Mucosa of stomach (tissue), 1 donor: Measurements from ENCODE around the gene PIK3IP1.

Experiments used
- H3K27me3 ChIP-seq: one replicate; pipeline ENCODE4 v1.7.0; 2013; ENCODE audit warnings: mild to moderate bottlenecking, low read length; ENCODE audit not compliant: control insufficient read depth, insufficient read depth
- H3K36me3 ChIP-seq: one replicate; pipeline ENCODE4 v1.7.0; 2013; ENCODE audit warnings: low read length; ENCODE audit not compliant: control insufficient read depth, insufficient read depth
- H3K4me1 ChIP-seq: one replicate; pipeline ENCODE4 v1.7.0; 2013; ENCODE audit warnings: mild to moderate bottlenecking, low read length; ENCODE audit not compliant: control insufficient read depth, insufficient read depth
- H3K4me3 ChIP-seq: one replicate; pipeline ENCODE4 v1.7.0; 2013; ENCODE audit warnings: low read length
- H3K9ac ChIP-seq: one replicate; pipeline ENCODE4 v1.7.0; 2013; ENCODE audit warnings: mild to moderate bottlenecking, low read length, moderate library complexity
- H3K9me3 ChIP-seq: one replicate; pipeline ENCODE4 v1.7.0; 2013; ENCODE audit warnings: mild to moderate bottlenecking, low read length, moderate library complexity; ENCODE audit not compliant: control insufficient read depth
- donor health status: Pancreatic carcinoma.

The PIK3IP1 gene

DNA sequence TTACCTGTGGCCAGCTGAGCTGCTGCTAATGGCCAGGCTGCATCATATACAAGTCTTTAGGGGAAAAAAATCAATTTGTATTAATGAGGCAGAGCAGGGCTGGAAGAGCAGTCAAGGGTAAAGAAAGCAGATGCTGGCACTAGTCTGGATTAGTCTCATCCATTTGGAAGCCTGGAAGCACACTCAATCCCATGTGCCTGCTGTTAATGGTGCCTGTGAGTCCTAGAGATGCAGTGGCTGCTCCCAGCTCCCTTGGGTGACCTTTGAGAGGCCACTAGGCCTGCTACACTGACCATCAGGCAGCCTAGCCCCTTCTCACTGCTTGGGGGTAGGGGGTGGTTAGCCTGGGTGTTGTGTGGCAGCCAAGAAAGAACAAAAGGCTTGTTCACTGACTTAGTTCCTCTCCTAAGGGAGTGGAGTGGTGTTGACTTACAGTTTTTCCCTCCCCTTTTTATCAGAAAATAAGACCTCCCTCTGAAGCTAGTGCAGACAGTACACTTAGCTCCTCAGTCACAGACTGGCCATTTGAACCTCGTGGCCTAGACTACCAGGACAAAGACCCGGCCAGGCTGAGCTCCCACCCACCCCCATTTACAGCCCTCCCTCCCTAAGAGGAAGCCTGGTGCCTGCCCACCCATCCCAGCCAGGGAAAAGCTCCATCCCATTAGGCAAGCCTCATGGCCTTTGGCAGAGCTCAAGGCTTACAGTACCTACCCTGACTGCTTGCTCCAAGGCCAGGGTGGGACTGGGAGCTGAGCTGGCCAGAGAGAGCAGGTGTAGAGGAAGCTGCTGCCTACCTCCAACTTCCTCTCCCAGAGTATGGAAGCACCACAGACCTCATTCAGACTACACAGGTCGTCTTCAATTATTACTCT lies 7.8 kb downstream of the PIK3IP1 start:
- H3K27me3 ChIP-seq, result no peaks in the 10 kb centered on the region
- no peak overlapping the region for H3K4me3 ChIP-seq
- peak overlapping the region; percentile 30 for H3K9ac ChIP-seq
- peaks cover 27% of the 10 kb centered on the region for H3K36me3 ChIP-seq
- H3K4me1 ChIP-seq, result peaks cover 33% of the 10 kb centered on the region
- H3K9me3 ChIP-seq, result no peaks in the 10 kb centered on the region

- H3K9me3 ChIP-seq, result no peaks in the 10 kb centered on the region
- H3K27me3 ChIP-seq, result no peaks in the 10 kb centered on the region
- no peak overlapping the region for H3K4me3 ChIP-seq
- H3K4me1 ChIP-seq, result peaks cover 33% of the 10 kb centered on the region
- peaks cover 27% of the 10 kb centered on the region for H3K36me3 ChIP-seq
- no peak overlapping the region for H3K9ac ChIP-seq
Measured at GRCh38 chr22:31282748-31283468, 9.4 kb downstream of the PIK3IP1 start.

DNA sequence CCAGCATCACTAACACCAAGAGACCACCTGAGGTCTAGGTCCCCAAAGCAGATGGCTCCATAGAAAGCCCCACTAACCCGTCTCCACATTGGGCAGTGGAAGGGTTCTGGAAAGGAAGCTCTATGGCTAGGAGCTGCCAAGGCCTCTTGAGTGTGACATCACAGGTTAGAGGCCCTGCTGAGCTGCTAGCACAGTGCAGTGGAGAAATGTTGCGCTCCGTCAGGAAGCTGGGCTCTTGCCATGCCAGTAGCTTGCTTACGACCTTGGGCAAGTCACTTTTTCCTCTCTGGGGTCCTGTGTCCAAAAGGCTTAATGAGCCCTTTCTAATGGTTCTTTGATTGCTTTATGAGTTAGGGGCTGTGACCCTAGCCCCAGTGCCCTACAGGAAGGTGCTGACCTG lies 10.6 kb downstream of the PIK3IP1 start:
- no peaks in the 10 kb centered on the region for H3K9me3 ChIP-seq
- H3K4me3 ChIP-seq, result no peak overlapping the region
- peaks cover 34% of the 10 kb centered on the region for H3K4me1 ChIP-seq
- H3K27me3 ChIP-seq, result no peaks in the 10 kb centered on the region
- no peak overlapping the region for H3K9ac ChIP-seq
- peaks cover 27% of the 10 kb centered on the region for H3K36me3 ChIP-seq

DNA sequence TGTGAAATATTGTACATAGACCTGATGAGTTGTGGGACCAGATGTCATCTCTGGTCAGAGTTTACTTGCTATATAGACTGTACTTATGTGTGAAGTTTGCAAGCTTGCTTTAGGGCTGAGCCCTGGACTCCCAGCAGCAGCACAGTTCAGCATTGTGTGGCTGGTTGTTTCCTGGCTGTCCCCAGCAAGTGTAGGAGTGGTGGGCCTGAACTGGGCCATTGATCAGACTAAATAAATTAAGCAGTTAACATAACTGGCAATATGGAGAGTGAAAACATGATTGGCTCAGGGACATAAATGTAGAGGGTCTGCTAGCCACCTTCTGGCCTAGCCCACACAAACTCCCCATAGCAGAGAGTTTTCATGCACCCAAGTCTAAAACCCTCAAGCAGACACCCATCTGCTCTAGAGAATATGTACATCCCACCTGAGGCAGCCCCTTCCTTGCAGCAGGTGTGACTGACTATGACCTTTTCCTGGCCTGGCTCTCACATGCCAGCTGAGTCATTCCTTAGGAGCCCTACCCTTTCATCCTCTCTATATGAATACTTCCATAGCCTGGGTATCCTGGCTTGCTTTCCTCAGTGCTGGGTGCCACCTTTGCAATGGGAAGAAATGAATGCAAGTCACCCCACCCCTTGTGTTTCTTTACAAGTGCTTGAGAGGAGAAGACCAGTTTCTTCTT lies 12.3 kb downstream of the PIK3IP1 start:
- Histone ChIP-seq H3K9ac (no peak overlapping the region), H3K27me3 (no peaks in the 10 kb centered on the region), H3K9me3 (no peaks in the 10 kb centered on the region), H3K36me3 (peaks cover 31% of the 10 kb centered on the region), H3K4me3 (no peak overlapping the region), H3K4me1 (peaks cover 30% of the 10 kb centered on the region)

GRCh38 chr22:31279327-31279669 lies 13.0 kb downstream of the PIK3IP1 start:
- peaks cover 32% of the 10 kb centered on the region for H3K36me3 ChIP-seq
- H3K4me1 ChIP-seq, result peaks cover 24% of the 10 kb centered on the region
- H3K4me3 ChIP-seq, result no peak overlapping the region
- H3K27me3 ChIP-seq, result no peaks in the 10 kb centered on the region
- no peak overlapping the region for H3K9ac ChIP-seq
- no peaks in the 10 kb centered on the region for H3K9me3 ChIP-seq

DNA sequence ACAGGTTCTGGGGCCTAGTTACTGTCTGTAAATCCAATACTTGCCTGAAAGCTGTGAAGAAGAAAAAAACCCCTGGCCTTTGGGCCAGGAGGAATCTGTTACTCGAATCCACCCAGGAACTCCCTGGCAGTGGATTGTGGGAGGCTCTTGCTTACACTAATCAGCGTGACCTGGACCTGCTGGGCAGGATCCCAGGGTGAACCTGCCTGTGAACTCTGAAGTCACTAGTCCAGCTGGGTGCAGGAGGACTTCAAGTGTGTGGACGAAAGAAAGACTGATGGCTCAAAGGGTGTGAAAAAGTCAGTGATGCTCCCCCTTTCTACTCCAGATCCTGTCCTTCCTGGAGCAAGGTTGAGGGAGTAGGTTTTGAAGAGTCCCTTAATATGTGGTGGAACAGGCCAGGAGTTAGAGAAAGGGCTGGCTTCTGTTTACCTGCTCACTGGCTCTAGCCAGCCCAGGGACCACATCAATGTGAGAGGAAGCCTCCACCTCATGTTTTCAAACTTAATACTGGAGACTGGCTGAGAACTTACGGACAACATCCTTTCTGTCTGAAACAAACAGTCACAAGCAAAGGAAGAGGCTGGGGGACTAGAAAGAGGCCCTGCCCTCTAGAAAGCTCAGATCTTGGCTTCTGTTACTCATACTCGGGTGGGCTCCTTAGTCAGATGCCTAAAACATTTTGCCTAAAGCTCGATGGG lies 13.5 kb downstream of the PIK3IP1 start:
- H3K36me3 ChIP-seq, result peaks cover 32% of the 10 kb centered on the region
- H3K4me1 ChIP-seq, result peaks cover 24% of the 10 kb centered on the region
- H3K9ac ChIP-seq, result no peak overlapping the region
- H3K27me3 ChIP-seq, result no peaks in the 10 kb centered on the region
- no peak overlapping the region for H3K4me3 ChIP-seq
- H3K9me3 ChIP-seq, result no peaks in the 10 kb centered on the region

DNA sequence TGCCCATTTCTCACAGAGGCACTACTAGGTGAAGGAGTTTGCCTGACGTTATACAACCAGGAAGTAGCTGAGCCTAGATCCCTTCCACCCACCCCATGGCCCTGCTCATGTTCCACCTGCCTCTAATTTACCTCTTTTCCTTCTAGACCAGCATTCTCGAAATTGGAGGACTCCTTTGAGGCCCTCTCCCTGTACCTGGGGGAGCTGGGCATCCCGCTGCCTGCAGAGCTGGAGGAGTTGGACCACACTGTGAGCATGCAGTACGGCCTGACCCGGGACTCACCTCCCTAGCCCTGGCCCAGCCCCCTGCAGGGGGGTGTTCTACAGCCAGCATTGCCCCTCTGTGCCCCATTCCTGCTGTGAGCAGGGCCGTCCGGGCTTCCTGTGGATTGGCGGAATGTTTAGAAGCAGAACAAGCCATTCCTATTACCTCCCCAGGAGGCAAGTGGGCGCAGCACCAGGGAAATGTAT lies 14.1 kb downstream of the PIK3IP1 start:
- Histone ChIP-seq H3K36me3 (peaks cover 35% of the 10 kb centered on the region), H3K4me3 (no peak overlapping the region), H3K9me3 (no peaks in the 10 kb centered on the region), H3K4me1 (peaks cover 24% of the 10 kb centered on the region), H3K9ac (no peak overlapping the region), H3K27me3 (no peaks in the 10 kb centered on the region)

DNA sequence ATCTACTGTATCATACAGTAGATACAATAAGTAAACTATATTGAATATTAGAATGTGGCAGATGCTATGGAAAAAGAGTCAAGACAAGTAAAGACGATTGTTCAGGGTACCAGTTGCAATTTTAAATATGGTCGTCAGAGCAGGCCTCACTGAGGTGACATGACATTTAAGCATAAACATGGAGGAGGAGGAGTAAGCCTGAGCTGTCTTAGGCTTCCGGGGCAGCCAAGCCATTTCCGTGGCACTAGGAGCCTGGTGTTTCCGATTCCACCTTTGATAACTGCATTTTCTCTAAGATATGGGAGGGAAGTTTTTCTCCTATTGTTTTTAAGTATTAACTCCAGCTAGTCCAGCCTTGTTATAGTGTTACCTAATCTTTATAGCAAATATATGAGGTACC lies 14.5 kb downstream of the PIK3IP1 start:
- peaks cover 39% of the 10 kb centered on the region for H3K36me3 ChIP-seq
- H3K9me3 ChIP-seq, result no peaks in the 10 kb centered on the region
- H3K4me1 ChIP-seq, result peaks cover 24% of the 10 kb centered on the region
- H3K9ac ChIP-seq, result no peak overlapping the region
- no peaks in the 10 kb centered on the region for H3K27me3 ChIP-seq
- no peak overlapping the region for H3K4me3 ChIP-seq

GRCh38 chr22:31276426-31277167 lies 15.7 kb downstream of the PIK3IP1 start:
- Histone ChIP-seq H3K9me3 (no peaks in the 10 kb centered on the region), H3K36me3 (peaks cover 37% of the 10 kb centered on the region), H3K4me3 (no peak overlapping the region), H3K9ac (no peak overlapping the region), H3K27me3 (no peaks in the 10 kb centered on the region), H3K4me1 (peaks cover 24% of the 10 kb centered on the region)

- Histone ChIP-seq H3K36me3 (peaks cover 31% of the 10 kb centered on the region), H3K4me3 (no peak overlapping the region), H3K4me1 (peaks cover 22% of the 10 kb centered on the region)
Measured at GRCh38 chr22:31275576-31275975, 16.7 kb downstream of the PIK3IP1 start.

DNA sequence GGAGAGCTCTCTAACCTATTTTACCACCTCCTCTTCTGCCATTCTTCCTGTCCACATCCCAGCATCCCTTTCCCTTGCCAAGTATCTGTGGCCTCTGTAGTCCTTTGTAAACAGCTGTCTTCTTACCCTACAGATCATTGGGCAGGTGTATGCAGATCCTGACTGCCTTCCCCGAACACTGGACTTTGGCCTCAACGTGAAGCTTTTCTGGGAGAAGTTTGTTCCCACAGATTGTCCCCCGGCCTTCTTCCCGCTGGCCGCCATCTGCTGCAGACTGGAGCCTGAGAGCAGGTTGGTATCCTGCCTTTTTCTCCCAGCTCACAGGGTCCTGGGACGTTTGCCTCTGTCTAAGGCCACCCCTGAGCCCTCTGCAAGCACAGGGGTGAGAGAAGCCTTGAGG lies 17.3 kb downstream of the PIK3IP1 start:
- Histone ChIP-seq H3K27me3 (no peaks in the 10 kb centered on the region), H3K36me3 (peaks cover 26% of the 10 kb centered on the region), H3K4me1 (peaks cover 17% of the 10 kb centered on the region)

More at GRCh38 chr22:31275576-31275975, 16.7 kb downstream of the PIK3IP1 start:
- H3K9ac ChIP-seq, result no peak overlapping the region
- H3K9me3 ChIP-seq, result no peaks in the 10 kb centered on the region
- H3K27me3 ChIP-seq, result no peaks in the 10 kb centered on the region

More for the DNA sequence above, 17.3 kb downstream of the PIK3IP1 start:
- Histone ChIP-seq H3K9ac (no peak overlapping the region), H3K9me3 (no peaks in the 10 kb centered on the region), H3K4me3 (no peak overlapping the region)
